RWPE2 (cell line): Measurements from ENCODE around the gene RFX2.
"Not testable (repeated sequence)": the region's sequence is repeated elsewhere in the genome, so short reads cannot be mapped to it uniquely, and the experiment has no call there.

Experiments used
- ATAC-seq: fragments of 200-7000 bp; cut with Tn5 transposase; 3 replicates; pipeline ENCODE4 v1.9.1; 2021; ENCODE audit warnings: low read depth
- DNase-seq: peaks from one replicate; pipeline ENCODE4 v3.0.0-alpha.2; 2020; ENCODE audit warnings: low spot score
- H3K27ac ChIP-seq: fragments of 450-650 bp; 2 replicates; pipeline ENCODE4 v1.5.1; 2017; ENCODE audit warnings: mild to moderate bottlenecking; ENCODE audit not compliant: poor library complexity, severe bottlenecking
- H3K27me3 ChIP-seq: fragments of 250-450 bp; sonication (Bioruptor Pico); 2 replicates; pipeline ENCODE4 v1.5.1; 2021; ENCODE audit warnings: mild to moderate bottlenecking, moderate library complexity; ENCODE audit not compliant: insufficient read depth, poor library complexity, severe bottlenecking
- H3K36me3 ChIP-seq: fragments of 250-450 bp; sonication (Bioruptor Pico); 2 replicates; pipeline ENCODE4 v1.5.1; 2020; ENCODE audit warnings: low read depth, mild to moderate bottlenecking, moderate library complexity
- H3K4me1 ChIP-seq: fragments of 250-450 bp; sonication (Bioruptor Pico); 2 replicates; pipeline ENCODE4 v1.5.1; 2021; ENCODE audit warnings: mild to moderate bottlenecking, moderate library complexity; ENCODE audit not compliant: insufficient read depth, poor library complexity, severe bottlenecking
- H3K4me3 ChIP-seq: fragments of 250-450 bp; sonication (Bioruptor Pico); 2 replicates; pipeline ENCODE4 v1.5.1; 2021; ENCODE audit warnings: mild to moderate bottlenecking, moderate library complexity; ENCODE audit not compliant: severe bottlenecking
- H3K9me3 ChIP-seq: fragments of 250-450 bp; sonication (Bioruptor Pico); 2 replicates; pipeline ENCODE4 v1.5.1; 2021; ENCODE audit warnings: mild to moderate bottlenecking, moderate library complexity; ENCODE audit not compliant: severe bottlenecking
- CTCF ChIP-seq: fragments of 450-650 bp; IDR thresholded peaks from one replicate; pipeline ENCODE4 v1.5.1; 2017; ENCODE audit warnings: mild to moderate bottlenecking, moderate library complexity; ENCODE audit not compliant: poor library complexity, severe bottlenecking

RFX2 gene

GRCh38 chr19:6007866-6008265, 102.4 kb downstream of the RFX2 start:
- Histone ChIP-seq H3K27ac (no peak overlapping the region), H3K4me1 (no peaks in the 10 kb centered on the region), H3K36me3 (peaks cover 31% of the 10 kb centered on the region), H3K4me3 (no peak overlapping the region), H3K9me3 (no peaks in the 10 kb centered on the region), H3K27me3 (no peaks in the 10 kb centered on the region)
- DNase-seq = no peak
- no peak for ATAC-seq
- no peak for TF ChIP-seq CTCF

GRCh38 chr19:6006896-6007295, 103.4 kb downstream of the RFX2 start:
- H3K27ac ChIP-seq = no peak overlapping the region
- ATAC-seq = no peak
- no peak for DNase-seq
- H3K4me1 ChIP-seq = no peaks in the 10 kb centered on the region
- H3K9me3 ChIP-seq = no peaks in the 10 kb centered on the region
- no peak for TF ChIP-seq CTCF
- no peak overlapping the region for H3K4me3 ChIP-seq
- peaks cover 32% of the 10 kb centered on the region for H3K36me3 ChIP-seq
- no peaks in the 10 kb centered on the region for H3K27me3 ChIP-seq

GRCh38 chr19:6006070-6006446, 104.2 kb downstream of the RFX2 start:
- H3K4me3 ChIP-seq, H3K27me3 ChIP-seq, DNase-seq, H3K27ac ChIP-seq, H3K9me3 ChIP-seq, H3K4me1 ChIP-seq, ATAC-seq: not testable (repeated sequence)
- peaks cover 36% of the 10 kb centered on the region for H3K36me3 ChIP-seq

GRCh38 chr19:6005321-6006069, 104.8 kb downstream of the RFX2 start:
- Histone ChIP-seq H3K27ac (no peak overlapping the region), H3K4me3 (no peak overlapping the region), H3K27me3 (no peaks in the 10 kb centered on the region), H3K4me1 (no peaks in the 10 kb centered on the region), H3K36me3 (peaks cover 35% of the 10 kb centered on the region), H3K9me3 (no peaks in the 10 kb centered on the region)
- DNase-seq (no peak), ATAC-seq (no peak)
- TF ChIP-seq CTCF = no peak

- DNase-seq (no peak), ATAC-seq (no peak)
- no peaks in the 10 kb centered on the region for H3K4me1 ChIP-seq
- no peaks in the 10 kb centered on the region for H3K9me3 ChIP-seq
- no peak overlapping the region for H3K4me3 ChIP-seq
- TF ChIP-seq CTCF = no peak
- no peaks in the 10 kb centered on the region for H3K27me3 ChIP-seq
- H3K36me3 ChIP-seq = peaks cover 31% of the 10 kb centered on the region
- no peak overlapping the region for H3K27ac ChIP-seq
Measured at GRCh38 chr19:6003976-6004375, 106.3 kb downstream of the RFX2 start.
